GM15510 (cell line): Measurements from ENCODE around the gene BTC.

ENCODE experiments used
- POLR2A ChIP-seq: IDR thresholded peaks from 3 replicates; pipeline ENCODE4 v1.6.1; 2011; ENCODE audit warnings: borderline replicate concordance; ENCODE audit not compliant: insufficient read length; ENCODE audit errors: extremely low read depth

The BTC gene

GRCh38 chr4:74715706-74716435 lies 78.5 kb downstream of the BTC start:
- no peak for TF ChIP-seq POLR2A

GRCh38 chr4:74714611-74715130 lies 79.7 kb downstream of the BTC start:
- TF ChIP-seq POLR2A: no peak
